ENCODE results near the gene ZNF835.

Gene ZNF835

GRCh38 chr19:56668676-56669075, 2.9 kb downstream of the ZNF835 start:
- in situ Hi-C loops (cut with HindIII; ENCODE audit: low sequenced_read_pairs) = no loop called here
- TF ChIP-seq CTCF (IDR thresholded peaks at IDR 0.05; ENCODE audit: low read depth, low read length, missing control alignments) = no peak
- no peak overlapping the region for H3K4me3 ChIP-seq (ENCODE audit: low read depth, low read length)
- no peak for DNase-seq (ENCODE audit: low read depth)

- no peak for TF ChIP-seq CTCF (IDR thresholded peaks at IDR 0.05; ENCODE audit: low read depth, low read length, missing control alignments)
- in situ Hi-C loops (cut with HindIII; ENCODE audit: low sequenced_read_pairs) = no loop called here
- no peak overlapping the region for H3K4me3 ChIP-seq (ENCODE audit: low read depth, low read length)
- DNase-seq (ENCODE audit: low read depth) = no peak
These were observed 4.2 kb downstream of the ZNF835 start for GRCh38 chr19:56667311-56667870.

- in situ Hi-C loops (cut with HindIII; ENCODE audit: low sequenced_read_pairs) = no loop called here
- no peak for DNase-seq (ENCODE audit: low read depth)
- no peak for TF ChIP-seq CTCF (IDR thresholded peaks at IDR 0.05; ENCODE audit: low read depth, low read length, missing control alignments)
- no peak overlapping the region for H3K4me3 ChIP-seq (ENCODE audit: low read depth, low read length)
These were observed 7.0 kb downstream of the ZNF835 start for GRCh38 chr19:56664511-56664910.

- TF ChIP-seq CTCF (IDR thresholded peaks at IDR 0.05; ENCODE audit: low read depth, low read length, missing control alignments) = no peak
- in situ Hi-C loops (cut with HindIII; ENCODE audit: low sequenced_read_pairs) = no loop called here
These were observed 7.5 kb downstream of the ZNF835 start for GRCh38 chr19:56663931-56664500.

GRCh38 chr19:56661248-56661647, 10.3 kb downstream of the ZNF835 start:
- in situ Hi-C loops (cut with HindIII; ENCODE audit: low sequenced_read_pairs) = no loop called here
- no peak for TF ChIP-seq CTCF (IDR thresholded peaks at IDR 0.05; ENCODE audit: low read depth, low read length, missing control alignments)
- H3K4me3 ChIP-seq (ENCODE audit: low read depth, low read length) = no peak overlapping the region
- no peak for DNase-seq (ENCODE audit: low read depth)

More at GRCh38 chr19:56663931-56664500, 7.5 kb downstream of the ZNF835 start:
- H3K4me3 ChIP-seq (ENCODE audit: low read depth, low read length) = no peak overlapping the region
- no peak for DNase-seq (ENCODE audit: low read depth)

GRCh38 chr19:56660381-56661107, 11.0 kb downstream of the ZNF835 start:
- no peak overlapping the region for H3K4me3 ChIP-seq (ENCODE audit: low read depth, low read length)

More at GRCh38 chr19:56660381-56661107, 11.0 kb downstream of the ZNF835 start:
- DNase-seq (ENCODE audit: low read depth) = no peak
- in situ Hi-C loops (cut with HindIII; ENCODE audit: low sequenced_read_pairs) = no loop called here
- no peak for TF ChIP-seq CTCF (IDR thresholded peaks at IDR 0.05; ENCODE audit: low read depth, low read length, missing control alignments)

Data from astrocyte of the cerebellum (primary cell).